Stimulated activated CD4-positive, alpha-beta T cell treated with anti-CD3 and anti-CD28 coated beads, Interleukin-2, amount 100 ng/mL, for 4 hours (primary cell): Measurements from ENCODE around the gene PKHD1.
"Not testable (repeated sequence)": the region's sequence is repeated elsewhere in the genome, so short reads cannot be mapped to it uniquely, and the experiment has no call there.

Experiments used
- DNase-seq: peaks from one replicate; pipeline ENCODE4 v3.0.0-alpha.2; 2020; ENCODE audit warnings: low read depth

Gene PKHD1

DNA sequence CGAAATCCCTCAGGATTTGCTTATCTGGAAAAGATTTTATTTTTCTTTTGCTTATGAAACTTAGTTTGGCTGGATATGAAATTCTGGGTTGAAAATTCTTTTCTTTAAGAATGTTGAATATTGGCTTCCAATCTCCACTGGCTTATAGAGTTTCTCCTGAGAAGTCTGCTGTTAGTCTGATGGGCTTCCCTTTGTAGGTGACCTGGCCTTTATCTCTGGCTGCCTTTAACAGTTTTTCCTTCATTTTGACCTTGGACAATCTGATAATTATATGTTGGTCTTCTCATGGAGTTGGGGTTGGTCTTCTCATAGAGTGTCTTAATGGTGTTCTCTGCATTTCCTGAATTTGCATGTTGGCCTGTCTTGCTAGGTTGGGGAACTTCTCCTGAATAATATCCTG, 234.3 kb downstream of the PKHD1 start:
- not testable (repeated sequence) for DNase-seq

DNA sequence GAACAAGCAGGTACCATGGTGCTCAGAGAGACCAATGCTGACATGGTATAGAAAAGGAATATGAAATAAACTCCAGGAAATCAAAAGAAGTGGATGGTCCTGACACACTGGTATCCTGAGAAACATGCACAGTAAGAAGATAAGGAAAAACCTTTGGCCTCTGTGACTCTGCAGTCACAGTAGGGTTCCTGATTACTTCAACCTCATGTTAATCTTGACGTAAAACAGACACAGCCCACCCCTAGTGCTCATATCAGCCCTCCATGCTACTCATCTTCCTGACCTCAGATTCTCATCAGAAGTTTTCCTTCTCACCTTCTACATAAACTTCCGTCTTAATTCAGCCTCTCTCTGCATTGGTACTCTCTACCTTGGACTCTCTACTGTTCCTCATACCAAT, 240.9 kb downstream of the PKHD1 start:
- DNase-seq: no peak

DNA sequence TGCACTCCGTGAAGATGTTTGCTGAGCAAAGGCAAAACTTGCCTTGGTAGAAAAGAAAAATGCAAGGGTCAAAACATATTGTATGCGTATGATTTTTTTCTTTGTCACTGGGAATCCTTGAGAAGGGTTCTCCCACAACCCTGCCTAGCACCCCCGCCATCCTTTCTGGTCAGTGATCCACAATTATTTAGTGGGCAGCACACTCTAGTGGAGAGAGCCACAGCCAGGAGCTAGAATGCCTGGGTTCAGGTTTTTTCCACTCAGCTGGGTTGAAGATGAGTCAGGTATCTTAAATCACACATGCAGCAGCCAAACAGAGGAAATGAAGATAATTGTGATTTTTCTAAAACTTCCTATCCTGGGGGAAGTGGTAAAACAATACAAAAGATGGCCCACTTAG, 243.1 kb downstream of the PKHD1 start:
- DNase-seq: no peak

GRCh38 chr6:51843456-51844056, 243.9 kb downstream of the PKHD1 start:
- no peak for DNase-seq

DNA sequence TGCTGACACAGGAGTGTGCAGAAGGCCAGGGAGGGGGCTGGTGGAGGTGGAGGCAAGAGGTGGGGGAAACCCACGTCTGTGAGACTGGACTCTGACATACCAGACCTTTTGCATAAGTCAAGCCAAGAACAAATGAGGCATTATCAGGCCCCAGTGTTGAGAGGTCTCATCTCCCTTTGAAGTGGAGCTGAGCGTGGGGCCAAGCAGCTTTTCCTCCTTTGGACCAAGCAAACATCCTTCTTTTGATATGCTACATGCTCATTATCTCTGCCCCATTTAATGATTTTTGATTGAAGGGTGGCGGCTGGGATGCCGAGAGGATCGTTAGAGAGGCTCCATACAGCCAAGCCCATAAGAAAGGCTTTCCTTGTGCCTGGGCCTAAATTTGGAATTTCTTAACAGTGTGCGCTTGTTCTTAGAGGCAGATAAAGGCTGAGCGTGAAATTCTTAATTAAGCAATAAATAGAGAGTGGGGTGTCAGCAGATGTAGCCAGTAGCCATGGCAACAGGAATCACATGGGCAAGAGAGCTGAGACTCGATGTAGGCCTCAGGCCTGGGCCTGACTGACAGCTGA, 244.5 kb downstream of the PKHD1 start:
- no peak for DNase-seq

DNA sequence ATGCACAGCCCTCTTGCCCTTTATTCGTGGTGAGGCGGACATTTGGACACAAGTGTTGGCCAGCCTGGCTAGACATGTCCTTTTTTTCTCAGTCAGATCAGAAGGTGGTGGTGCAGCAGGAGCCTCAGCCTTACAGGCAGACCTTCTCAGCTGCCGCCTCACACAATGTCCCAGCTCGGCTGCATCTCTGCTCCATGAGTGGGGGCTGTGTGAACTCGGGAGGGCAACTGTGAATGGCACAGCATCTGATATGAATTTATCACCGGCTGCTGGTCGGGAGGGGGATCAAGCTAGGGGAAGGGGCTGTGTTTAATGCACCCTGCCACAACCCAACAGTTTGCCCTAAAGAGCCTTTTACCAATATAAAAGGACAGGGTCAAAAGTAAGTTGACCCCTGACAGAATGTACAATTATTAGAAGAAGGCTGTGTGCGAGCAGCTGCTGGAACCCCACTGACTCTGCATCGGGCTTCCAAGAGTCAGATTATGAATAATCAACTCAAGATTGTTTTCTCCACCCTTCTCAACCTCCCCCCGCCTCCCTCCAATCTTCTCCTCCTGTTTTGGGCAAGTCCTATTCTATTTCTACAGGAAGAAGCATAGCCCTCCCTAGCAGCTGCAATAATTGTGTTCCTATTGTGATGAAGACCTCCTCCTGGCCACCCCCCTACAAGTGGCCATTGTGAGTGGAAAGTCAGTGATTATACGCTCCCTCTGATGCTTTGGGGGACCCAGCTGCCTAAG, 245.2 kb downstream of the PKHD1 start:
- no peak for DNase-seq

DNA sequence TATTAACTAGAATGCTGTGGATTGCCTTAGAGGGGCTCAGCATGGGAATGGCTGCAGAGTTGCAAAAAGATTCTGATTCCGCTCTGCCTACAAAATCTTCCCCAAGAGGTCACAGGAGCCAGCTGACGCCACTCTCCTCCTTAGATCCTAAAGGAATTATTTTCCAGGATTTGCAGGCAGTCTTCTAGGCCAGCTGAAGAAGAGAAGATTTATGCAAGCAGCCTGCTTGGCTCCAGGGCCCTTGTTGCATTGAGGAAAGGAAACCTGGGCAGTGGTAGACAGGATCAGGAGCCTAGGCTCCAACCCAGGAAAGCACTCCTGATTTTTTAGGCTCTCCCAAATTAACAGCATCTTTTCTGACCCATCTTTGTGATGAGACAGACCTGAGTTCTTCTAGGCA, 245.8 kb downstream of the PKHD1 start:
- no peak for DNase-seq

DNA sequence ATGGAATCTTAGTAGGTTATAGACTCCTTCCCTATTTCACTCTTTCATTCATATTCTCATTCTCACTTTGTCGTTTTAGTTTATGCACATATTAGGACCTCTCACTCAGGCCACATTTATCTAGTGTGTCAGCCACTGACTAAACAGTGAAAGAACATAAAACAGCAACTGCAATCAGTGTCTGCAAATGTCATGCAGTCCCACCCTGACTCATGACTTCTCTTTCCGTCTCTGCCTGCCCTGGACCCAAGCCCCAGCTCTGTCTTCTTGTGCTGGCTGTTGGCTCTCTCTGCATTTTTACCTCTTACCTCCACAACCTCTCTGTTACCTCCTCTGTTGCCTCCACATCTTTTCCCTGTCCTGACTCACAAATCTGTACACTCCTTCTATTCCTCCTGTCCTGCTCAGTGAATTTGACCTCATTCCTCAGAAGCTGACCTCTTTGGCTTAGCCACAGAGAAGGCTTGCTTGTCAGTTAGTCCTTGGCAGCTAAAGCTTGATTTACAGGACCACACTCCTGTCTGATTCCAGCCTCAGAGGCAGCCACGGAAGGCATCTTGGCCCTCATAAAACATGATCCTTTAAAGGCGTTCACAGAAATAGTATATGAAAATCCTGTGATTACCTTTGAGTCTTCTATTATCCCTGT, 247.6 kb downstream of the PKHD1 start:
- DNase-seq: no peak

GRCh38 chr6:51830666-51831065, 256.7 kb downstream of the PKHD1 start:
- no peak for DNase-seq

GRCh38 chr6:51827580-51827979, 259.8 kb downstream of the PKHD1 start:
- no peak for DNase-seq

GRCh38 chr6:51824940-51825339, 262.5 kb downstream of the PKHD1 start:
- DNase-seq: no peak

- no peak for DNase-seq
These were observed 266.9 kb downstream of the PKHD1 start for GRCh38 chr6:51820555-51820954.

DNA sequence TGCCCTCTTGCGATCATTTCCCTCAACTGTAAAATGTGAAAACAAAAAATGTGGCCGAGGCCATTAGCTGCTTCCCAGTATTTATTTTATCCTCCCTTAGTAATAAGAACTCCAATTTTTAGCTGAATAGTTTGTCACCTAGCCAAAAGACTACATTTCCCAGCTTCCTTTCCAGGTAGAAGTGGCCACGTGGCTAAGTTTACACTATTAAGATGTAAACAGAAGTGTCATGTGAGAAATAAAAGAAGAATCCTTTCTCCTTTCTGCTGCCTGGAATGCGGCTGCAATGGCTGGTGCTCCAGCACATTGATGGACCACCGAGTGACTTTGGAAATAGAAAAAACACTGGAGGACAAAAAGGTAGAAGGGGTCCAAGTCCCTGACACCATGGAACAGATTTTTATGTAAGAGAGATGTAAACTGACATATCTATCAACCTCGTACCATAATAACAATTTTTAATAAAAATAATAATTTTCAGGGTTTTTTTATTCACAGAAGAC, 268.8 kb downstream of the PKHD1 start:
- no peak for DNase-seq

DNA sequence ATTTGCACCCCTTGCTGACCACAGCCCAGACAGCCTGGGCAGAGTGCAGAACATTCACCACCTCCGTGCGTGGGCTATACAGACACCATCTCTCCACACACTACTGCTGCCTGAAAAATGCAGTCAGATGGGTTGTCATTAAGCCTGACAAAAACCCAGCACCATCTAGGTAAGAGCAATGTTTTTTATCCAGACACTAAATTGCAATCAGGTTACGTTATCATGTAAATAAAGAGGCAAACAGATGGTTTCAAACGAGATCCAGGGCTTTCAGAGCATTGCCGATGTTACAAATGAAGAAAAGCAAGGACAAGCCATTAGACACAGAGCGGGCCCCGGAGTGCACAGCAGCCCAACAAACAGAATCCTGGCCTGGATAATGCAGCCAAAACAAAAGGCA, 269.6 kb downstream of the PKHD1 start:
- no peak for DNase-seq

- DNase-seq: no peak
These were observed 273.0 kb downstream of the PKHD1 start for GRCh38 chr6:51814418-51814817.

GRCh38 chr6:51813904-51814303, 273.5 kb downstream of the PKHD1 start:
- DNase-seq: no peak

GRCh38 chr6:51812231-51812630, 275.2 kb downstream of the PKHD1 start:
- DNase-seq: no peak

DNA sequence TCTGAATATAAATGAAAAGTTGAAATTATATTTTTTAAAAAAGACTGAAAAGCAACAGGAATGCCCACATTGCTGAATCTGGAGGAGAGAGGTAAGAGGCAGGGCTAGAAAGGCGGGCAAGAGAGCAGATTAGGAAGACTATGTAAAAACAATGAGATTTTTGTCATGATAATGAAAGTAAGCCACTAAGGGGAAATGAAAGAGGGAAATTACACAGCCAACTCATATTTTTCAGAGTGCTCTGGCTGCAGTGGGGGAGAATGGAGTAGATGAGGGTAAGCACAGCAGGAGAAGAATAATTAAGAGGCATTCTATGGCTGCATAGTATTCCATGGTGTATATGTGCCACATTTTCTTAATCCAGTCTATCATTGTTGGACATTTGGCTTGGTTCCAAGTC, 281.9 kb downstream of the PKHD1 start:
- DNase-seq: no peak

DNA sequence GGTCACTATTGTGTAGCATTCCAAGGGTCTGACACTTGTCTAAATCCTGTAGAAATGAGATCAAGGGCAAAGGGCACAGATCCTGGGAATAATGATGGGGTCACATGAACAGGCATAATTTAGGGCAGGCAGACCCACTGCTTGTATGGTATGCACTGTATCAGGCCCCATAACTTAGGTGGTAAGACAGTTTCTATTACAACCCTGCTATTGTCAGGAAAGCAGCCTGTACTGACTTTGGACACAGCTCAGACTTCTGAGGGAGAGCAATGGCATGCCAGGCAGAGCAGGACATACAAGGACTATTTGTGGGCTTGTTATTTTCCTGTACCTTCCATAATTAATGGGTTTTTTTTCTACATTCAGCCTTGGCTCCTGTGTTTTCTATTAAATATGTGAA, 286.8 kb downstream of the PKHD1 start:
- DNase-seq: no peak

- DNase-seq: no peak
These were observed 294.0 kb downstream of the PKHD1 start for GRCh38 chr6:51793393-51793792.

DNA sequence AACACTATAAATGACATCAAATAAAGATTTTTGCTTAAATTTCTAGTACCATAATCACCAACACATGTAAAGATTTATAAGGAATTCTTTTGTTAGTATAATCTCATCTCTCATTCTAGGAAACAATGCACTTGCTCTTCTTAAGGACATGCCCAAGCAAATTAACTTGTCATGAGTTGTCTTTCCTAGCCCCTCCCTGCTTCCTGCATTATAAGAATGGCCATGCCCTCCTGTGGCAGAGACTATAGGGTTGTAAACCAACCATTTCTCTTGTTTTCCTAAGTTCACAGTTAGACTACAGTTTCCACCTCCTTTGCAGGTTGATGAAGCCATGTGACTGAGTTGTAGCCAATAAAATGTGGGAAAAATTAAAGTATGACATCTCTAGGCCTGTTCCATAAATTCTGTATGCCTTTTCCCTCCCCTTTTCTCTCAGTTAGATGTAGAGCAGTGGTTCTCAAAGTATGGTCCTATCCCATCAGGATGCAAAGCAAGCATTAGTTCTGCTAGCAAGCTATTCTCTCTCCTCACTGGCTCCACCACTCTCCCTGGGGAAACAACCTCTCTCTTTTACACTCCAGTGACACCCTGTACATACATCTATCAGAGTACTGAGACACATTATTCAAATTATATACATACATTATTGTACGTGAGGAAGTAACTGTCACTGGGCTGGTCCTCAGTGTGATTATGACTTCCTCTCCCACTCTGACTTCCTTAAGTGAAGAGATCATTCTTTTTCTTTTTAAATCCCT, 295.0 kb downstream of the PKHD1 start:
- DNase-seq: no peak

- DNase-seq: no peak
These were observed 296.5 kb downstream of the PKHD1 start for GRCh38 chr6:51790946-51791345.
